Karpas-422 (cell line): ENCODE results near the gene KRTAP4-6. TPM values are rescaled to one million over a fixed set of nuclear protein-coding genes. Genes with fewer than 3 reads are reported as not detected.

Experiments used
- DNase-seq: peaks from one replicate; pipeline ENCODE4 v3.0.0-alpha.2; 2015
- H2AFZ ChIP-seq: fragments of 200-600 bp; sonication (generic); 2 replicates; pipeline ENCODE4 v1.6.1; 2014; ENCODE audit warnings: antibody characterized with exemption, low read length, mixed read lengths
- H3K27ac ChIP-seq: fragments of 200-600 bp; sonication (generic); 2 replicates; pipeline ENCODE4 v1.5.1; 2014; ENCODE audit warnings: mild to moderate bottlenecking, low read length, moderate library complexity
- H3K27me3 ChIP-seq: fragments of 200-600 bp; sonication (generic); 2 replicates; pipeline ENCODE4 v1.6.1; 2014; ENCODE audit warnings: low read length, mixed read lengths
- H3K36me3 ChIP-seq: fragments of 200-600 bp; sonication (generic); 2 replicates; pipeline ENCODE4 v1.6.1; 2014; ENCODE audit warnings: low read length, mixed read lengths; ENCODE audit not compliant: insufficient read depth
- H3K4me1 ChIP-seq: fragments of 200-600 bp; sonication (generic); 2 replicates; pipeline ENCODE4 v1.6.1; 2014; ENCODE audit warnings: mild to moderate bottlenecking, low read length, mixed read lengths
- H3K4me2 ChIP-seq: fragments of 200-600 bp; sonication (generic); 2 replicates; pipeline ENCODE4 v1.6.1; 2014; ENCODE audit warnings: low read length, low read depth, mild to moderate bottlenecking; ENCODE audit not compliant: poor library complexity, severe bottlenecking
- H3K4me3 ChIP-seq: fragments of 200-600 bp; sonication (generic); 2 replicates; pipeline ENCODE4 v1.5.1; 2014; ENCODE audit warnings: mild to moderate bottlenecking, antibody characterized with exemption, low read length, mixed read lengths
- H3K79me2 ChIP-seq: fragments of 200-600 bp; sonication (generic); 2 replicates; pipeline ENCODE4 v1.6.1; 2014; ENCODE audit warnings: mild to moderate bottlenecking, low read length, mixed read lengths
- H3K9ac ChIP-seq: fragments of 200-600 bp; sonication (generic); 2 replicates; pipeline ENCODE4 v1.6.0; 2014; ENCODE audit warnings: low read length
- H3K9me2 ChIP-seq: fragments of 200-600 bp; sonication (generic), shearing (Covaris generic); replicated peaks from 2 replicates; pipeline ENCODE4 v1.6.0; 2014; ENCODE audit warnings: mild to moderate bottlenecking, low read length, moderate library complexity; ENCODE audit not compliant: insufficient read depth
- H3K9me3 ChIP-seq: fragments of 300-700, 200-600 bp; sonication (generic); 2 replicates; pipeline ENCODE4 v1.6.1; 2014; ENCODE audit warnings: low read length, mixed read lengths
- H4K20me1 ChIP-seq: fragments of 200-600 bp; sonication (generic); 2 replicates; pipeline ENCODE4 v1.6.1; 2014; ENCODE audit warnings: mild to moderate bottlenecking, antibody characterized with exemption, low read length, low read depth; ENCODE audit not compliant: insufficient read depth
- small RNA-seq: library from RNA; depleted of rRNA; stranded (forward); fragments of <200 nt; gene quantifications from one replicate; pipeline ENCODE3, GENCODE V24; 2014
- total RNA-seq: library from RNA; depleted of rRNA; stranded (reverse); fragments of >200 nt; shearing (Covaris generic); gene quantifications from 2 replicates; pipeline ENCODE4 v1.2.3, GENCODE V29; 2014; ENCODE audit warnings: low replicate concordance; rRNA removed

KRTAP4-6 gene
- total RNA-seq, 1 experiment from 2014 or later = not detected

DNA sequence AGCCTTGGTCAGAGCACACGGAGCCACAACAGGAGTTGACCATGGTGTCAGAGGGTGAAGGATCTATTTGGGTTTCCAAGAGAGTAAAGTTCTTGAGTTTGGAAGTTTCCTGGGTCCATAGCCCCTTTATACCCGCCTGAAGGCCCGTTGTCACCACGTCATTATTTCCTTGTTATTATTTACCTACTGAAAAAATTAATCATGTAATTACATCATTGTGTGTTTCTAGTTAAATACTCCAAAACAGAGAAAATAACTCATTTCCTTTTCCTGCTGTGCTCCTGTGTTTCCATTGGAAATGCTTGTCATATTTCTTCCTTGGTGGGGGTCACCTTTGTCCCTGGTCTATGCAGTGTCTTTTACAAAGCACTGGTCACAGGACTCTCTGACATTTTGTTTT, 42.3 kb downstream of the KRTAP4-6 start, which contains the start of gene KRTAP4-8:
Gene KRTAP4-8 (minus strand): TSS at position 101 of the 400 bp plus-strand sequence. CDS start 58 bp downstream, at position 43.
- H3K9me2 ChIP-seq = no peaks in the 10 kb centered on the region
- no peaks in the 10 kb centered on the region for H3K27me3 ChIP-seq
- H3K4me3 ChIP-seq = no peak within 1 kb of the TSS
- no peak within 1 kb of the TSS for H2AFZ ChIP-seq
- no peak within 1 kb of the TSS for H3K4me2 ChIP-seq
- H3K9ac ChIP-seq = no peak within 1 kb of the TSS
- no peaks in the 10 kb centered on the region for H3K79me2 ChIP-seq
- H3K4me1 ChIP-seq = no peaks in the 10 kb centered on the region
- H4K20me1 ChIP-seq = no peaks in the 10 kb centered on the region
- no peak for DNase-seq
- H3K9me3 ChIP-seq = no peaks in the 10 kb centered on the region
- no peaks in the 10 kb centered on the region for H3K36me3 ChIP-seq
- no peak within 1 kb of the TSS for H3K27ac ChIP-seq

DNA sequence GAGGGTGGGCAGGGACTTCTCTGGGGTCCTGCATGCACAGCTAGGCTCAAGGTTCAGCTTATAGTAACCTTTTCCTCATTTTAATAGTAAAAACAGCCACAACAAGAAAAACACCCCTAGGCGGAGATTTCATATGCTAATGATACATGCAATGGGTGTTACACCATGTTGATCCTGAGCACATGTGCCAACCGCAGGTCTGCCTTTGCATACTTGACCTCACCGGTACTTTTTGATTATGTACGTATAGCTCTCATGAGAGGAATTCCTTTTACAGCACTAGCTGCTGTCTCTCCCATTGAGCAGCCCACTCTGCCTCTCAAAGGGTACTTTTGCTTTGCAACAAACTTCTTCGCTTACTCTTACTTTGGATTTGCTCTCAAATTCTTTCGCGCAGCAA, 44.3 kb downstream of the KRTAP4-6 start:
- Histone ChIP-seq H3K36me3 (no peaks in the 10 kb centered on the region), H3K4me3 (no peak overlapping the region), H3K4me2 (no peak overlapping the region), H3K27me3 (no peaks in the 10 kb centered on the region), H3K4me1 (no peaks in the 10 kb centered on the region), H3K9me2 (no peaks in the 10 kb centered on the region), H3K27ac (no peak overlapping the region), H3K79me2 (no peaks in the 10 kb centered on the region), H2AFZ (no peak overlapping the region), H3K9ac (no peak overlapping the region), H3K9me3 (no peaks in the 10 kb centered on the region), H4K20me1 (no peaks in the 10 kb centered on the region)
- DNase-seq = no peak

Small RNA genes lying within 50 kb of the gene (small RNA-seq; reads per million reads assigned to genes)
- gene KRTAP4-17P = not detected

Other genes with a start within 250 kb of the KRTAP4-6 start
- gene KRT23, start 202.9 kb downstream of the KRTAP4-6 start, total RNA-seq = not detected in 2 replicates
- not detected in 2 replicates for gene KRT39, start 173.6 kb downstream of the KRTAP4-6 start, total RNA-seq
- gene KRT40, start 156.2 kb downstream of the KRTAP4-6 start, total RNA-seq = not detected in 2 replicates
- not detected in 2 replicates for gene KRTAP3-3, start 146.4 kb downstream of the KRTAP4-6 start, total RNA-seq
- gene KRTAP3-2, start 140.6 kb downstream of the KRTAP4-6 start, total RNA-seq = not detected in 2 replicates
- not detected in 2 replicates for gene KRTAP3-1, start 131.4 kb downstream of the KRTAP4-6 start, total RNA-seq
- not detected in 2 replicates for gene KRTAP1-5, start 113.3 kb downstream of the KRTAP4-6 start, total RNA-seq
- gene KRTAP1-4, start 110.3 kb downstream of the KRTAP4-6 start, total RNA-seq = not detected in 2 replicates
- not detected in 2 replicates for gene KRTAP1-3, start 105.7 kb downstream of the KRTAP4-6 start, total RNA-seq
- gene KRTAP1-1, start 99.1 kb downstream of the KRTAP4-6 start, total RNA-seq = not detected in 2 replicates
- gene KRTAP2-1, start 93.2 kb downstream of the KRTAP4-6 start, total RNA-seq = not detected in 2 replicates
- gene KRTAP2-2, start 85.3 kb downstream of the KRTAP4-6 start, total RNA-seq = not detected in 2 replicates
- not detected in 2 replicates for gene KRTAP2-3, start 80.4 kb downstream of the KRTAP4-6 start, total RNA-seq
- gene KRTAP2-4, start 74.7 kb downstream of the KRTAP4-6 start, total RNA-seq = not detected in 2 replicates
- gene KRTAP4-7, start 56.4 kb downstream of the KRTAP4-6 start, total RNA-seq = not detected in 2 replicates
- not detected in 2 replicates for gene KRTAP4-8, start 42.4 kb downstream of the KRTAP4-6 start, total RNA-seq
- gene KRTAP4-16, start 38.3 kb downstream of the KRTAP4-6 start, total RNA-seq = not detected in 2 replicates
- gene KRTAP4-9, start 35.2 kb downstream of the KRTAP4-6 start, total RNA-seq = not detected in 2 replicates
- gene KRTAP4-11, start 22.2 kb downstream of the KRTAP4-6 start, total RNA-seq = not detected in 2 replicates
- not detected in 2 replicates for gene KRTAP4-12, start 16.4 kb downstream of the KRTAP4-6 start, total RNA-seq
- gene KRTAP4-5, start 9.3 kb upstream of the KRTAP4-6 start, total RNA-seq = not detected in 2 replicates
- gene KRTAP4-4, start 20.2 kb upstream of the KRTAP4-6 start, total RNA-seq = not detected in 2 replicates
- not detected in 2 replicates for gene KRTAP4-3, start 27.7 kb upstream of the KRTAP4-6 start, total RNA-seq
- gene KRTAP4-2, start 37.7 kb upstream of the KRTAP4-6 start, total RNA-seq = not detected in 2 replicates
- gene KRTAP4-1, start 44.4 kb upstream of the KRTAP4-6 start, total RNA-seq = not detected in 2 replicates
- not detected in 2 replicates for gene KRTAP9-1, start 49.3 kb upstream of the KRTAP4-6 start, total RNA-seq
- gene KRTAP9-2, start 86.1 kb upstream of the KRTAP4-6 start, total RNA-seq = not detected in 2 replicates
- gene KRTAP9-3, start 91.9 kb upstream of the KRTAP4-6 start, total RNA-seq = not detected in 2 replicates
- gene KRTAP9-8, start 97.5 kb upstream of the KRTAP4-6 start, total RNA-seq = not detected in 2 replicates
- gene KRTAP9-4, start 109.1 kb upstream of the KRTAP4-6 start, total RNA-seq = not detected in 2 replicates
- not detected in 2 replicates for gene KRTAP9-9, start 114.8 kb upstream of the KRTAP4-6 start, total RNA-seq
- gene KRTAP9-6, start 124.8 kb upstream of the KRTAP4-6 start, total RNA-seq = not detected in 2 replicates
- gene KRTAP9-7, start 135.2 kb upstream of the KRTAP4-6 start, total RNA-seq = not detected in 2 replicates
- gene KRTAP29-1, start 162.3 kb upstream of the KRTAP4-6 start, total RNA-seq = not detected in 2 replicates
- not detected in 2 replicates for gene KRTAP16-1, start 168.8 kb upstream of the KRTAP4-6 start, total RNA-seq
- 1.6 TPM in 1 of 2 replicates, not detected in the other for gene KRTAP17-1, start 175.2 kb upstream of the KRTAP4-6 start, total RNA-seq
- gene KRT33A, start 210.3 kb upstream of the KRTAP4-6 start, total RNA-seq = not detected in 2 replicates
- not detected in 2 replicates for gene KRT33B, start 229.3 kb upstream of the KRTAP4-6 start, total RNA-seq
- not detected in 2 replicates for gene KRT34, start 241.8 kb upstream of the KRTAP4-6 start, total RNA-seq